DMS153 treated with DMSO at 0.1 percent for 48 hours (cell line): ENCODE measurements around the gene LYPD8.

Experiments
- DNase-seq: peaks from one replicate; lab custom pipeline; 2025; ENCODE audit not compliant: unreplicated experiment; lab: John Stamatoyannopoulos, UW

Gene LYPD8

GRCh38 chr1:248758352-248758751 is 2.8 kb upstream of the LYPD8 start:
- no peak for DNase-seq

DNA sequence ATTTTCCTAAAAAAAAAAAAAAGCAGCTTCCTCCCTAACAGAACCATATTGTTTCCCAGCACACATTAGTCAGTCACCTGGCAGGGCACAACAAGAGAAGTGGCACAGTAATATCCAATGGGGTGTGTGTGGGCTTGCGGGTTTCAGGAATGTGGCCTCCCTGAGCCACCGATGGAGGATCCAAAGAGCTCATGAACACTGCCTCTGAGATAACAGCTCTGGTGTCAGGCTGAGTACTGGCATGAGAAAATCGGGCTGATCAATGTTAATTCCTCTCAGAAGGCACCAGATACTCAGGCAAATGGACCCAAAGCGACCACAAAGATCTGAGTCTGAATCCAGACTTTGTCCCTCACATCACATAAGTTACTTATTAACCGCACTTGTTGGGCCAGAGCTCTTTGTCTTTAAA is 2.2 kb upstream of the LYPD8 start:
- DNase-seq = no peak

- DNase-seq = no peak
These were observed 1.1 kb upstream of the LYPD8 start for GRCh38 chr1:248756636-248757035.

GRCh38 chr1:248756151-248756550 is 592 bp upstream of the LYPD8 start:
- no peak for DNase-seq

DNA sequence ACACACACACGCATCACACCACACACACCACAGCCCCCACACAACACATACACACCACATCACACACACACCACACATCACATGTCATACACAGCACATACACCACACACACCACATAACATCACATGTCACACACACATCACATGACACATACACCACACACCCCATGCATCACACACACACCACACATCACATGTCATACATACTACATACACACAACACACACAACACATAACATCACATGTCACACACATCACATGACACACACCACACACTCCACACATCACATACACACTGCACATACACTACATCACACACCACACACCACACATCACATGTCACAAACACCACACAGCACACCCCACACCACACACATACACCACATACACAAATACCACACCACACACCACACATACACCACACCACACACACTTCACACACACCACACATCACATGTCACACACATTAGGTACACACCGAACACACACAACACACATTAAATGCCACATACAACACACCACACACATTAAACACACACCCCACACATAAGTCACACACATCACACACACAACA is 1.8 kb downstream of the LYPD8 start:
- no peak for DNase-seq

- DNase-seq = no peak
These were observed 2.4 kb downstream of the LYPD8 start for GRCh38 chr1:248753029-248753594.

GRCh38 chr1:248752161-248753028 is 3.2 kb downstream of the LYPD8 start:
- no peak for DNase-seq

- DNase-seq = no peak
These were observed 3.9 kb downstream of the LYPD8 start for GRCh38 chr1:248751635-248752034.

DNA sequence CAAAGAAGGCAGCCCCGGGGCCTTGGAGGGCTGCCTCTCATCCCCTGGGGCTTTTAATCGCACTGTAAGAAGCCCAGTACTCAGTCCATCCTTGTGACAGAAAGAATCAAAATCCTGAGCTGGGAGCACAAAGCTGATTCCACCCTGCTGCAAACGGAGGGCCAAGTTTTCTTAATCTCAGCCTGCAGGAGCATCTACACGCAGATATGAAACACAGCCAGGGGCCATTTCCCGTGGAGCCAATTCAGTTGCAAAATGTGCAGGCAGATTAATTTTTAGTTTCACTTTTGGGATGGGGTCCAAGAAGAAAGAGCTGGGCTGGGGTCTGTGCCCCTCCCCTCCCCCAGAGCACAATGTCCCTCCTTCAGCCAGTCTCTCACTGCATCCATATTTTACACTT is 4.4 kb downstream of the LYPD8 start:
- DNase-seq = no peak

- DNase-seq = no peak
These were observed 5.1 kb downstream of the LYPD8 start for GRCh38 chr1:248750496-248750895.

- no peak for DNase-seq
These were observed 7.3 kb downstream of the LYPD8 start for GRCh38 chr1:248748211-248748610.

GRCh38 chr1:248740876-248741275 is 14.7 kb downstream of the LYPD8 start:
- no peak for DNase-seq

- DNase-seq = no peak
These were observed 15.9 kb downstream of the LYPD8 start for GRCh38 chr1:248739572-248740205.

DNA sequence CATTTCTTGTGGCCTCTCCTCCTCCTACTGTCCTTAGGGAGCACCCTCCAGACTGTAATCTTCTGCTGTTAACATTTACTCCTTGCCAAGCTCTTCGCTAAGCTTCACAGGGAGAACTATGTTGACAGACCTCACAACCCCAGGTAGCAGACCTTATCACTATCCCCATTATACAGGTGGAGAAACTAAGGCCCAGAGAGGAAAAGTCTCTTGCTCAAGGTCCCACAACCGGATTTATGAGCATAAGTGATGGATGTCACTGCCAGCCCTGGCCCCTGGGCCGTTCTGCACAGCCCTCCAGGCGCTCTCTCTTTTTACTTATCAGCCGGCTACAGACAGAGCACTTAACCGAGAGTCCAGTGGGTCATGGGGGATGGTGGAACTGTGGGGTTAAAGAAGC is 18.1 kb downstream of the LYPD8 start:
- DNase-seq = no peak

- no peak for DNase-seq
These were observed 18.6 kb downstream of the LYPD8 start for GRCh38 chr1:248736977-248737376.

DNA sequence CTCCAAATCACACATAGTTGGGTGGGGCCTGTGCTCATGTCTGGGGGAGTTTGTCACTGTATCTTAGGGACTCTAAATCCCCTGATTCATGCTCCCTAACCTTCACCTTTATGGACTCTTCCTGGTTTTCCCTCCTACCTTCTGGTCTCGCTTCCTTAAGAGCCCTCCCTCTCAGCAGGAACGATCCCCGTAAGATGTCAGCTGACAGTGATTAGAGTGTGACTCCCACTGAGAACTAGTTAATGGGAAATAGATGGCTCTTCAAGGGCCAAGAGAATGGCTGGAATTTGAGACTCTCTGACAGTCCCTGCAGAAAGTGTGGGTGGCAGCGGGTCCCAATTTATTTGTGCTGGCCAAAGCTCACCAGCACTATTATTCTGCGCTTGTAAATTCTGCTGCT is 22.0 kb downstream of the LYPD8 start:
- DNase-seq = no peak

GRCh38 chr1:248730507-248731335 is 24.8 kb downstream of the LYPD8 start:
- DNase-seq = no peak

- DNase-seq = no peak
These were observed 41.3 kb downstream of the LYPD8 start for GRCh38 chr1:248714248-248714647.

- no peak for DNase-seq
These were observed 45.2 kb downstream of the LYPD8 start for GRCh38 chr1:248710305-248710900.

DNA sequence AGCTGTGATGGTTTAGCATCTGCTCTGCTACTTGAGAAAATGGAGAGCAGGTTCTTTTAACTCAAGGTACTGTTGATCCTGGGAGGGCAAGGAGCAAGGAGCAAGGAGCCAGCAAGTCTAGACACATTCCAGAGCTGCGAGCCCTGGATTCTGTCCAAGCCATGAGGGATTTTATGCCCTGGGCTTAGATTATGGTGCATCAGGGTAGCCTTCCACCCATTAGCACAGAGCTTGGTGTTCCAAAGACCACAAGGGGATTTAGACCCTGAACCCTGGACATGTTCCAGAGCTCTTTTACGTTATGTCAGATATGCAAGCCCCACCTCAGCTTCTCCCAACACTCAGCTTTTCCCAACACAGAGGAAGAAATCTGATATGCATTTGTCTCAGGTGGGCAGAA is 51.0 kb downstream of the LYPD8 start:
- no peak for DNase-seq

GRCh38 chr1:248703674-248704073 is 51.9 kb downstream of the LYPD8 start:
- no peak for DNase-seq
